ENCODE measurements around the gene MEFV.

DNA sequence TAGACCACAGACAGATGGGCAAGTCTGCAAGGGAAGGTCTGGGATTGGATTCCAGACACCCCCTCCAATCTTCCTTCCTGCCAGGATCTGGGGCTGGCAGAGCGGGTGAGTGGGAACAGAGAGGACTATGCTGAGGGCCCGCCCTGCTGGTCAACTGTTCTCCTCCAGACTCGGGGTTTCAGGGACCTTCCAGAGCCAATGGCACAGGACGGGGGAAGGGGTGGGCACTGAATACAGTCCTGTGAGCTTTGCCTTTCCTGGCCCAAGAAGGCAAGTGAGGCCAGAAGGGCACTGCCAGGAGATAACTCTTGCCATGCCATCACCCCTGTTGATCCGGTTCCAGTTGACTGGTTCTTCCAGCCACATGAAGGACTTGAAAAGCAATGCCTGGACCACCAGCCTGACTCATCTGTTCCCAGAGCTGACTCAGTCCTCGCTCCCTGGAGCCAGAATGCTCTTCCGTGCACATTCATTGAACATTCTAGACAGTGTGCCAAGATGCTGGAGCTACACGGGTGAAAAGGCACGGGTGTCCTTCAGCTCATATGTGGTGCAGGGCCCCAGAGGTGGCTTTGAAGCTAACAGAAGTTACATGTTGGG, 533 bp upstream of the MEFV start:
- TF ChIP-seq, protein P1, sequence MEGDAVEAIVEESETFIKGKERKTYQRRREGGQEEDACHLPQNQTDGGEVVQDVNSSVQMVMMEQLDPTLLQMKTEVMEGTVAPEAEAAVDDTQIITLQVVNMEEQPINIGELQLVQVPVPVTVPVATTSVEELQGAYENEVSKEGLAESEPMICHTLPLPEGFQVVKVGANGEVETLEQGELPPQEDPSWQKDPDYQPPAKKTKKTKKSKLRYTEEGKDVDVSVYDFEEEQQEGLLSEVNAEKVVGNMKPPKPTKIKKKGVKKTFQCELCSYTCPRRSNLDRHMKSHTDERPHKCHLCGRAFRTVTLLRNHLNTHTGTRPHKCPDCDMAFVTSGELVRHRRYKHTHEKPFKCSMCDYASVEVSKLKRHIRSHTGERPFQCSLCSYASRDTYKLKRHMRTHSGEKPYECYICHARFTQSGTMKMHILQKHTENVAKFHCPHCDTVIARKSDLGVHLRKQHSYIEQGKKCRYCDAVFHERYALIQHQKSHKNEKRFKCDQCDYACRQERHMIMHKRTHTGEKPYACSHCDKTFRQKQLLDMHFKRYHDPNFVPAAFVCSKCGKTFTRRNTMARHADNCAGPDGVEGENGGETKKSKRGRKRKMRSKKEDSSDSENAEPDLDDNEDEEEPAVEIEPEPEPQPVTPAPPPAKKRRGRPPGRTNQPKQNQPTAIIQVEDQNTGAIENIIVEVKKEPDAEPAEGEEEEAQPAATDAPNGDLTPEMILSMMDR (IDR thresholded peaks at IDR 0.05; ENCODE audit: low read depth, low read length), result no peak
- no peak for TF ChIP-seq EZH2phosphoT487 (IDR thresholded peaks at IDR 0.05; ENCODE audit: low read depth)
